Cardiac fibroblast (primary cell): Measurements from ENCODE around the gene CACNA1A.

Experiments
- DNase-seq, 2 donors: peaks; one replicate each; pipeline versions ENCODE4 v3.0.0 to v3.0.0-alpha.2; 2010; ENCODE audit warnings: low read depth in 2 of 2
- H3K4me3 ChIP-seq, 2 donors: replicated peaks in 1 of 2; 1 replicate in 1 of 2; 2 replicates in 1 of 2; pipeline ENCODE4 v1.5.1; 2011; ENCODE audit warnings: low read depth in 2 of 2, low read length in 2 of 2, mild to moderate bottlenecking in 2 of 2, moderate library complexity in 1 of 2
- TF ChIP-seq, protein P1 (sequence below): IDR thresholded peaks from one replicate; pipeline ENCODE4 v1.5.1; 2011; ENCODE audit warnings: low read depth, mild to moderate bottlenecking, low read length, inconsistent platforms

CACNA1A gene

DNA sequence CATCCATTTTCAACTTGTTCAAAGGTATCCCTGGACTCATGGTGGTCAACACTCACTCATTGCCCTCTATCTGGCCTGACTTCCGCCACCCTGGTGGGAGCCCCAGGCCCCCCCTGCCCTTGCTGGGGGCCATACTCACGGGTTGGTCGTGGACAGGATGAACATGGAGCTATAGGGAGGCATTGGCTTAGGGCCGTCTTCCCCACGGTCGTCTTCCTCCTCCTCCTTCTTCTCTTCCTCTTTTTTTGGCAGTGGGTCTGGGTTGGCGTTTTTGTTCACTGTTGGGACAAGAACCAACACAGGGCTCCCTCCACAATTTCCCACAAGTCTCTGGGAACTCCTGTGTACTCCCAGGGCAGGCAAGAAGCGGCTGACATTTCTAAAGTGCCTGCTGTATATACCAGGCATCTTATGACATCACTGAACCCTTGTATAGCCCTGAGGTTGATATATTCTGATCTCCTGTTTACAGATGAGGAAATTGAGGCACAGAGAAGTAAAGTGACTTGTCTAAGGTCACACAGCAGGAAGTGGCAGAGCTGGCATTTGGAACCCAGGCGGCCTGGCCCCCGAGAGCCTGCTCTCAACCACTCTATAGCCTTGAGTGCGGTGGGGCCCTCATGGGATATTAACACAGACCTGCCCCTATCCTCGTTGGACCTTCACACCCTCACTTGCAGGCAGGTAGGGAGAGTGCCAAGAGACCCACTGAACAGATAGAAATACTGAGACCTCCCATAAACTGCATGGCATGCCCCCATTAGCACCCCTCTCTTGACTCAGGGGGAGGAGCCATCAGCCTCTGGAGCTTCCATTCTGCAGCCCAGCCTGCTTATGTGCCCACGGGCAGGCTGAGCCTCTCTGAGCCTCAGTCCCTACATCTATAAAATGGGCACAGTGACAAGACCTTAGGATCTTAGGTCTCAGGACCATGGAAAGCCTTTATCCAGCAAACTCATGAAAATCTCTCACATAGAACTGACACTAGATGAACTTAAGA lies 221.1 kb downstream of the CACNA1A start:
- no peak overlapping the region for H3K4me3 ChIP-seq
- TF ChIP-seq, protein P1, sequence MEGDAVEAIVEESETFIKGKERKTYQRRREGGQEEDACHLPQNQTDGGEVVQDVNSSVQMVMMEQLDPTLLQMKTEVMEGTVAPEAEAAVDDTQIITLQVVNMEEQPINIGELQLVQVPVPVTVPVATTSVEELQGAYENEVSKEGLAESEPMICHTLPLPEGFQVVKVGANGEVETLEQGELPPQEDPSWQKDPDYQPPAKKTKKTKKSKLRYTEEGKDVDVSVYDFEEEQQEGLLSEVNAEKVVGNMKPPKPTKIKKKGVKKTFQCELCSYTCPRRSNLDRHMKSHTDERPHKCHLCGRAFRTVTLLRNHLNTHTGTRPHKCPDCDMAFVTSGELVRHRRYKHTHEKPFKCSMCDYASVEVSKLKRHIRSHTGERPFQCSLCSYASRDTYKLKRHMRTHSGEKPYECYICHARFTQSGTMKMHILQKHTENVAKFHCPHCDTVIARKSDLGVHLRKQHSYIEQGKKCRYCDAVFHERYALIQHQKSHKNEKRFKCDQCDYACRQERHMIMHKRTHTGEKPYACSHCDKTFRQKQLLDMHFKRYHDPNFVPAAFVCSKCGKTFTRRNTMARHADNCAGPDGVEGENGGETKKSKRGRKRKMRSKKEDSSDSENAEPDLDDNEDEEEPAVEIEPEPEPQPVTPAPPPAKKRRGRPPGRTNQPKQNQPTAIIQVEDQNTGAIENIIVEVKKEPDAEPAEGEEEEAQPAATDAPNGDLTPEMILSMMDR = no peak
- DNase-seq = no peak

DNA sequence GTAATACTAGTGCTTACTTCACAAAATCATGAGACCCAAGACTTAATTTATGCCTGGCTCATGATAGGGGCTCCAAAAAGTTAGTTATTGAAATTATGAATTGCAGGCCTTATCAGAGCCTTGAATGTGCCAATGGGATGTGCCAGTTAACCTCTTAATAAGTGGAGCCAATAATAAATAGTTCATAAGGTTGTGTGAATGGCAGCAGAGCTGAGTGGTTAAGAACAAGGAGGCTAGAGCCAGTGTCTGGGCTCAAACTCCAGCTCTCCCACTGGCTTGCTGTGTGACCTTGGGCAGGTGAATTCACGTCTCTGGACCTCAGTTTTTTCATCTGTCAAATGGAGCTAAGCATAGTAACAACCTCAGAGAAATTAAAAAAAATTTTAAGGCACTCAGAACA lies 222.4 kb downstream of the CACNA1A start:
- DNase-seq = no peak
- TF ChIP-seq, protein P1 = no peak

DNA sequence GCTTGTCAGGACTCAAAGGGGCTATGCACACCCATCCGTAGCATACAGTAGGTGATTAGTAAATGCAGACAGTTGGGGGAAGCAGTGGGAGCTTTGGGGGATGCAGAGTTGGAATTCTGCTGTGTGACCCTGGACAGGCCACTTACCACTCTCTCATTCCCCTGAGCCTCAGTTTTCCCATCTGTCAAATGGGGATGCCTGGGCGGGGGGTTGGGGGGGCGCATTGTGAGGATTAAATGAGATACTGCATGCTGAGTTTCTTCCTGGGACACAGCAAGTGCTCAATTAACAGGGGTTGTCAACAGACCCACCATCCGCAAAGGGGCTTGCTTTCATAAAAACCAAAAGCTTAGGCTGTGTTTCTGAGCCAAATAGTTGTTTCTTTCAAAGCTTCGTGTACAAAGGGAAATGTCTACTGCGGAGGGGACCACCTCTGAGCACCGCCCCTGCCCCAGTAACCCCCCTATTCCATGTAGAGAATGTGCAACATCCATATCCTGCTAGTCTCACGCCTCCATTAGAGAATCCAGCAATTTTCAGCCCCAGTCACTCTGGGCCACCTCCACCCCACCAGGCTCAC lies 223.7 kb downstream of the CACNA1A start:
- no peak for DNase-seq
- H3K4me3 ChIP-seq = no peak overlapping the region
- TF ChIP-seq, protein P1 = no peak

More for the DNA sequence above, 222.4 kb downstream of the CACNA1A start:
- H3K4me3 ChIP-seq = no peak overlapping the region

DNA sequence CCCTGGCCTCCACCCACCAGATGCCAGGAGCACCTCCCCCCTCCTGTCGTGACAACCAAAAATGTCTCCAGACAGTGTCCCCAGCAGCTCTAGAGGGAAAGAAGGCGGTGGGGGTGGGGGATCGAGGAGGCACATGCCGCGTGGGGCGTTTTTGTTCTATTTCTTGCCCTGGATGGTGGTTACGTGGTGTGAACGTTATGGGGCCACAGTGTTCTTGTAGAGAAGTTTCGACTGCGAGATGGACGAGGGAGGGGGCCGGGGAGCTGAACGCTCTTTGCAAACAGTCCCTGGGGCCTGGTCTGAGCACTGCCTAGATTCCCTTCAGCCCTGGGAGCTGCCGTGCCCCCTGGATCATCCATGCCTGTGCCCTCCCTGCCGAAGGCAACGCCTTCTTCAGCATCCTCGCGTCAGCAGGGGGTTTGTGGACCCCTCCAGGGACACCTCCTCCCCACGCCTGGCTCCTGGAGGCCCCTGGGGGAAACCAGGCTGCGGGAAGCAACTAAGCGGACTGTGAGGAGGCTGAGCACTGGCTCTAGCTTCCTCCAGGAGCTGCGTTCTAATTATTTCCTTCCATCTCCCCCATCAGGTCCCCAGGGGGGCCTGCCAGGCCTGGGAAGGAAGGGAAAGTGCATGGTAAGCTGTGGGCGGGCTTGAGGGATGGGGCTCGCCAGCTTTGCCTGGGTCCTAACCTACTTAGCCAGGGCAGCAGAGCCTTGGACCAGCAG lies 224.6 kb downstream of the CACNA1A start:
- no peak overlapping the region for H3K4me3 ChIP-seq
- TF ChIP-seq, protein P1 = no peak
- no peak for DNase-seq

DNA sequence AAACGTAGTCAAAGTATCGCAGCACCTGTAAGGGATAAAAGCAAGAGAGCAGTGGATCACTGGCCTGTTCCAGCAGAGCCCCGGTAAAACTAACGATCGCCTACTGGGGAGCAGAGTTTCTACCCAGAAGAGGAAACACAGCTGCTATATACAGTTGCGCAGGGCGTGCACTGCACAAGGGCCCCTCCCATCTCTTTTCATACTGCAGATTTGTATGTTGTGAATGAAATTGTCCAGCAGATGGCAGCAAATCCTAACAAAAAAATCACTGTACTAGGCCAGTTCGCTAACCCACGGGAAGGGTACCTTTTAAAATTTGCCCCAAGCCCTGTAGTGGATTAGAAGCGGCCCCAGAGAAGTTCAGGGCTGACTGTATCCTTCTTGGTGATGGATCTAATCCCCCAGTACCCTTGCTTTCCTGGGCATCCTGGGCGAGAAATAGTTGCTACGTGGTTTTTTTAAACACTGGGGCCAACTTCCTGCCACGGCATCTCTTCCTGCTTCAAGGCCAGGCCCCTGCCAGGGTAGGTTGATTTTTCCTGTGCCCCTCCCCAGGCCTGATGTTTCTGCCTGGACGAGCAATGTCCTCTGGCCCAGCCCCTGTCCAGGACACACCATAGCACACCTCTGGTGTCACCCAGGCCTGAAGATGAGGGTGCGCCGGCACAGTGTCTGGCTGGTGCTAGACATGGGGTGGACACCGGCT lies 229.0 kb downstream of the CACNA1A start:
- TF ChIP-seq, protein P1 = peak; percentile 42
- no peak overlapping the region for H3K4me3 ChIP-seq
- DNase-seq = peak; percentile 77 to 84

DNA sequence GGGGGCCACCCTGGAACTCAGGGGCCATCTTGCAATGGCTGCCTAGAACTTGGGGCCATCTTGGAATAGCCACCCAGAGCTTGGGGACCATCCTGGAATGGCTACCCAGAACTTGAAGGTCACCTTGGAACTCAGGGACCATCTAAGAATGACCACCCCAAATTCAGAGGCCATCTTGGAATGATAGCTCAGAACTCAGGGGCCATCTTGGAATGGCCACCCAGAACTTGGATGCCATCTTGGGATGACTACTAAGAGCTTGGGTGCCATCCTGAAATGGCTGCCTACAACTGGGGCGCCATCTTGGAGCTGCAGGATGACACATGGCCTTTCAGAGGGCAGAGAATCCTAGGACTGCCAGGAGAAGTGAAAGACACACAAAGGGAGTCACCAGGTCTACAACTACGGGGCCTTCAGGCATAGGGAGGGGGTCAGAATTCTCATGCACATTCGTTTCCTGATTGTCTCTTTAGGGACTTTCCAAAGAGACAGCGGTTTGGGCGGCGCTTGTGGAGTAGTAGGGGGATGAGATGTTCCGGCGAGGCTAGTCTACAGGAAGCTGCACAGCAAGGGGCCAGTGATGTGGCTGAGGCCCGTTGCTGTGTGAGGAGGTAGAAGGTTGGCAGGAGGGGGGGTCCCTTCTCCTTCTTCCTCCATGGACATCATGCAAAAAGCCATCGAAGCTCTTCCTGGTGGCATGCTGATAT lies 231.1 kb downstream of the CACNA1A start:
- no peak for DNase-seq
- TF ChIP-seq, protein P1 = no peak
- no peak overlapping the region for H3K4me3 ChIP-seq
